ENCODE data around the gene TFCP2. TPM values are rescaled to one million over a fixed set of nuclear protein-coding genes. Genes with fewer than 3 reads are reported as not detected.

TFCP2 gene
- total RNA-seq, 4 donors from 2014 or later: 15.0 to 24.2 (median 18.8) TPM

DNA sequence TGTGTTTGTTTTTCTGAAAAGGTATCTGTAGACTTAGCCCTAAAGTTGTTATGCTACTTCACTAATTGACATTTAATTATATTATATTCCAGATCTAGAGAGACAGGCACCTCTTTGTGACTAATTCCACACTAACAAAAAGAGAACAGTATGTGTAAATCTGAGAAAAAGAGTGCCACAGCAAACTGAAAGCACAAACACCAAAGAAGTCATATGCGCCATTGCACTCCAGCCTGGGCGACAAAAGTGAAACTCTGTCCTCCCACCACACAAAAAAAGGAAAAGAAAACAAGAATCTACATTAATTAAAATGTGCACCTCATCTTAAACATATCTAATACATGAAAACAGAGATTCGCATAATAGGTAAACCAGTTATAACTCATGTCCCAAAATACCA, 85.1 kb downstream of the TFCP2 start:
- 98% methylated on average over 3 of the region's 3 CpGs for WGBS

DNA sequence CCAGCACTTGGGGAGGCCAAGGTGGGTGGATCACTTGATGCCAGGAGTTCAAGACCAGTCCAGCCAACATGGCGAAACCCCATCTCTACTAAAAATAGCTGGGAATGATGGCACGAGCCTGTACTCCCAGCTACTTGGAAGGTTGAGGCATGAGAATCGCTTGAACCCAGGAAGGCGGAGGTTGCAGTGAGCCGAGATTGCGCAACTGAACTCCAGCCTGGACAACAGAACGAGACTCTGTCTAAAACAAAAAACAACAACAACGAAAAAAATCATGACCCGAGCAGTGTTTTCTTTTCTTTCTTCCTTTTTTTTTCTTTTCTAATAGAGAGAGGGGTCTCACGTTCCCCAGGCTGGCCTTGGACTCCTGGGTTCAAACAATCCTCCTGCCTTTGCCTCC, 86.0 kb downstream of the TFCP2 start:
- Histone ChIP-seq H3K4me1 (peaks cover 12% of the 10 kb centered on the region), H3K27ac (no peak overlapping the region), H3K9me3 (no peaks in the 10 kb centered on the region), H3K4me3 (no peak overlapping the region), H3K27me3 (no peaks in the 10 kb centered on the region), H3K36me3 (peaks cover 6% of the 10 kb centered on the region)
- DNase-seq (ENCODE audit: low spot score in 2 of 2): no peak
- WGBS: 85% methylated on average over 10 of the region's 10 CpGs
- TF ChIP-seq POLR2A (IDR thresholded peaks at IDR 0.05): no peak
- TF ChIP-seq EP300 (IDR thresholded peaks at IDR 0.05): no peak
- TF ChIP-seq, protein P1, sequence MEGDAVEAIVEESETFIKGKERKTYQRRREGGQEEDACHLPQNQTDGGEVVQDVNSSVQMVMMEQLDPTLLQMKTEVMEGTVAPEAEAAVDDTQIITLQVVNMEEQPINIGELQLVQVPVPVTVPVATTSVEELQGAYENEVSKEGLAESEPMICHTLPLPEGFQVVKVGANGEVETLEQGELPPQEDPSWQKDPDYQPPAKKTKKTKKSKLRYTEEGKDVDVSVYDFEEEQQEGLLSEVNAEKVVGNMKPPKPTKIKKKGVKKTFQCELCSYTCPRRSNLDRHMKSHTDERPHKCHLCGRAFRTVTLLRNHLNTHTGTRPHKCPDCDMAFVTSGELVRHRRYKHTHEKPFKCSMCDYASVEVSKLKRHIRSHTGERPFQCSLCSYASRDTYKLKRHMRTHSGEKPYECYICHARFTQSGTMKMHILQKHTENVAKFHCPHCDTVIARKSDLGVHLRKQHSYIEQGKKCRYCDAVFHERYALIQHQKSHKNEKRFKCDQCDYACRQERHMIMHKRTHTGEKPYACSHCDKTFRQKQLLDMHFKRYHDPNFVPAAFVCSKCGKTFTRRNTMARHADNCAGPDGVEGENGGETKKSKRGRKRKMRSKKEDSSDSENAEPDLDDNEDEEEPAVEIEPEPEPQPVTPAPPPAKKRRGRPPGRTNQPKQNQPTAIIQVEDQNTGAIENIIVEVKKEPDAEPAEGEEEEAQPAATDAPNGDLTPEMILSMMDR (IDR thresholded peaks at IDR 0.05): no peak
- no peak for TF ChIP-seq POLR2AphosphoS5 (IDR thresholded peaks at IDR 0.05)

More for the DNA sequence above, 85.1 kb downstream of the TFCP2 start:
- no peaks in the 10 kb centered on the region for H3K9me3 ChIP-seq
- no peak for DNase-seq (ENCODE audit: low spot score in 2 of 2)
- no peak overlapping the region for H3K27ac ChIP-seq
- peaks cover 13% of the 10 kb centered on the region for H3K36me3 ChIP-seq
- H3K4me3 ChIP-seq: no peak overlapping the region
- no peak for TF ChIP-seq POLR2A (IDR thresholded peaks at IDR 0.05)
- TF ChIP-seq POLR2AphosphoS5 (IDR thresholded peaks at IDR 0.05): no peak
- no peak for TF ChIP-seq EP300 (IDR thresholded peaks at IDR 0.05)
- TF ChIP-seq, protein P1 (IDR thresholded peaks at IDR 0.05): no peak
- no peaks in the 10 kb centered on the region for H3K27me3 ChIP-seq
- peaks cover 3% of the 10 kb centered on the region for H3K4me1 ChIP-seq

DNA sequence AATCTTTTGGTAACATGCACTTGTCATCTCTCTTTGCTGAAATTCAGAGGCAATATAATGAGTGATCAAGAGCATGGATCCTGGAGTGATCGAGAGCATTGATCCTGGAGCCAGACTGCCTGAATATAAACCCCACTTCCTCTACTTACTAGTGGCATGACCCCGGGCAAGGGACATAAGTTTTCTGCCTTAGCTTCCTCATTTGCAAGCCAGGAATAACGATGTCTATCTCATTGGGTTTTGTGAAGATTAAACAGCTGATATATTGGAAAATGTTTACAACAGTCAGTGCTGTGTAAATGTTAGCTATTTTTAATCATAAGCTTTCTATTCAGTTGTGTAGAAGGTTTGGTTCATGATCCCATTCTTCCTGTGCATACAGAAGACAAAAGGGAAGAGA, 87.2 kb downstream of the TFCP2 start:
- Histone ChIP-seq H3K36me3 (peaks cover 3% of the 10 kb centered on the region), H3K27ac (no peak overlapping the region), H3K4me3 (no peak overlapping the region), H3K9me3 (no peaks in the 10 kb centered on the region), H3K4me1 (peaks cover 19% of the 10 kb centered on the region), H3K27me3 (no peaks in the 10 kb centered on the region)
- no peak for DNase-seq (ENCODE audit: low spot score in 2 of 2)
- 71% methylated on average over 3 of the region's 3 CpGs for WGBS
- TF ChIP-seq POLR2AphosphoS5 (IDR thresholded peaks at IDR 0.05) (no peak), POLR2A (IDR thresholded peaks at IDR 0.05) (no peak), EP300 (IDR thresholded peaks at IDR 0.05) (no peak)
- TF ChIP-seq, protein P1 (IDR thresholded peaks at IDR 0.05): no peak

DNA sequence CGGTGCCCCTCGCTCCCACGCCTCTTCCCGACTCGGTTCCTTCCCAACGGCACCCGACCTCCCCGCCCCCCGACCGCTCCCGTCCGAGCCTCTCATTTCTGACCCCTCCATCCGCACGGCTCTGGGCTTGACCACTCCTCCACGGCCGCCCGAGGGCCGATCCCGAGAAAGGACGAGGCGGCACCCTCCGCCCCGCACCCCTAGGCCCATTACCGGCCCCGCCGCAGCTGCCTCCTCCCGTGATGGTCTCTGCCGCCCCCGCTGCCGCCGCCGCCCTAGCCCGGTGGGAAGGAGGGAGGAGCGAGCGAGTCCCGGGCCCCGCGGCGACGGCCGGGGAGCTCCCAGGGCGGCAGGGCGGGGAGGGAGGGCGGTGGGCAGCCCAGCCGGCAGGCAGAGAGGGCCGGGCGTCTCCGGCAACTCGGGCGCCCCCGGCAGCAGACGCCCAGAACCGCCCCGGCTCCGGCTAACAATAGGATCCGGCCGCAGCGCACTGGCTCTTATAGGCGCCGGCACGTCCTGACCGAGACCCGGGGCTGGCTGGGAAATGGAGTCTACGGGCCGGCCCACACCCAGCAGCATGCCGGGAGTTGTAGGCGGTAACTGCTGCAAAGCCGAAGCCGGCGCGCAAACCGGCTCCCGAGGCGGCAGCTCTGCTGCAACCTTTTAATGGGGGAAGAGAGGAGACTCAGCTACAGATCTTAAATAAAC, 89.7 kb downstream of the TFCP2 start, which contains the start of gene CSRNP2:
CSRNP2 (minus strand) TSS at position 471 of the 708 bp plus-strand sequence. CDS start 7,035 bp downstream, outside the sequence.
- Histone ChIP-seq H3K9me3 (no peaks in the 10 kb centered on the region), H3K27ac (peak within 1 kb of the TSS; percentile 94), H3K4me1 (peaks cover 19% of the 10 kb centered on the region), H3K27me3 (no peaks in the 10 kb centered on the region), H3K36me3 (peaks cover 1% of the 10 kb centered on the region), H3K4me3 (peak within 1 kb of the TSS; percentile 95)
- TF ChIP-seq EP300 (IDR thresholded peaks at IDR 0.05) (no peak), POLR2AphosphoS5 (IDR thresholded peaks at IDR 0.05) (peak in 2 of 3 donors; percentile 92), POLR2A (IDR thresholded peaks at IDR 0.05) (peak; percentile 97 to 99)
- TF ChIP-seq, protein P1 (IDR thresholded peaks at IDR 0.05): no peak
- 0% methylated on average over 32 of the region's 74 CpGs for WGBS
- DNase-seq (ENCODE audit: low spot score in 2 of 2): peak; percentile 98 to 99

DNA sequence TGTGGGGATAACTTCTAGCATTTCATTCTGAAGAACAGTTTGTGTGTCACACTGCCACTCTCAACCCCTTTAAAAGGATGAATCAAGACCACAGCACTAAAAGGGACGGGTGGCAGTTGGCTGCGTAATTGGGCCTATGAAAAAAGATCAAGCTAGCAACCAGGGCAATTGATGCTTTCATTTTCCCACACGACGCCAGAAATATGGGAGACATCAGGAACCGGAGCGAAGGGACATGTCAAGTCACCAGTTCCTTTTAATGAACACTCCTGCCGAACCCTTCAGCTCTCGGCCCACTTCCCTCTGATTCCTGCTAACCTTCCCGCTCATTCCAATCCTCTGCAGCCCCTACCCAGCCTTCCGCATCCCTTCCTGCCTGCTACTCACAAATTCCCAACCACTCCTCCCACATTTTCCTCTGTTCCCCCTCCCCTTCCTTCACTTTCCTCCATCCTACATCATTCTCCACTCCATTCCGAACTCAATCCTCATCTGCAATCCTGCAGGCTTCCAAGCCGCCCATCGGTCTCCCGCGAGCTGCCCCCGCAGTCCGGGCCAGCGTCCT, 90.3 kb downstream of the TFCP2 start:
- H3K27ac ChIP-seq: peak overlapping the region; percentile 94
- H3K36me3 ChIP-seq: no peaks in the 10 kb centered on the region
- H3K4me1 ChIP-seq: peaks cover 24% of the 10 kb centered on the region
- peak in 1 of 2 donors; percentile 72 for DNase-seq (ENCODE audit: low spot score in 2 of 2)
- TF ChIP-seq EP300 (IDR thresholded peaks at IDR 0.05) (no peak), POLR2A (IDR thresholded peaks at IDR 0.05) (no peak), POLR2AphosphoS5 (IDR thresholded peaks at IDR 0.05) (no peak)
- TF ChIP-seq, protein P1 (IDR thresholded peaks at IDR 0.05): no peak
- WGBS: 1% methylated on average over 18 of the region's 18 CpGs
- H3K27me3 ChIP-seq: no peaks in the 10 kb centered on the region
- H3K4me3 ChIP-seq: peak overlapping the region; percentile 95
- H3K9me3 ChIP-seq: no peaks in the 10 kb centered on the region

Data from suprapubic skin (tissue), 4 donors.